H9 (cell line): ENCODE results near the gene AMH. TPM values are rescaled to one million over a fixed set of nuclear protein-coding genes. Genes with fewer than 3 reads are reported as not detected.
A peak's percentile ranks its signal among the peaks of the same experiment; 100 is the strongest.

ENCODE experiments used
- DNase-seq: peaks from one replicate; pipeline ENCODE4 v3.0.0-alpha.2; 2017
- H2AFZ ChIP-seq: one replicate; pipeline ENCODE4 v1.6.1; 2013; ENCODE audit warnings: mild to moderate bottlenecking, low read length, control low read depth, moderate library complexity
- H2AK5ac ChIP-seq: 2 replicates; pipeline ENCODE4 v1.6.1; 2013; ENCODE audit warnings: low read length, control low read depth, mixed read lengths; ENCODE audit not compliant: insufficient read length
- H2BK120ac ChIP-seq: one replicate; pipeline ENCODE4 v1.6.1; 2013; ENCODE audit warnings: low read depth, mild to moderate bottlenecking, low read length, control low read depth, inconsistent platforms; ENCODE audit not compliant: poor library complexity, severe bottlenecking
- H2BK12ac ChIP-seq: 2 replicates; pipeline ENCODE4 v1.6.1; 2013; ENCODE audit warnings: low read length, control low read depth, mixed read lengths, low read depth; ENCODE audit not compliant: insufficient read length
- H2BK15ac ChIP-seq: 2 replicates; pipeline ENCODE4 v1.6.1; 2013; ENCODE audit warnings: low read depth, low read length, control low read depth
- H2BK20ac ChIP-seq: one replicate; pipeline ENCODE4 v1.6.1; 2013; ENCODE audit warnings: low read depth, mild to moderate bottlenecking, low read length, control low read depth, inconsistent platforms; ENCODE audit not compliant: poor library complexity, severe bottlenecking
- H2BK5ac ChIP-seq: 2 replicates; pipeline ENCODE4 v1.6.1; 2013; ENCODE audit warnings: low read length, control low read depth, mixed read lengths; ENCODE audit not compliant: insufficient read length
- H3K14ac ChIP-seq: 2 replicates; pipeline ENCODE4 v1.6.1; 2013; ENCODE audit warnings: low read length, control low read depth; ENCODE audit not compliant: insufficient read depth
- H3K18ac ChIP-seq: 2 replicates; pipeline ENCODE4 v1.6.1; 2013; ENCODE audit warnings: low read depth, mild to moderate bottlenecking, mixed read lengths, low read length, control low read depth; ENCODE audit not compliant: insufficient read length
- H3K23ac ChIP-seq: 2 replicates; pipeline ENCODE4 v1.6.1; 2013; ENCODE audit warnings: low read length, control low read depth, mixed read lengths, low read depth; ENCODE audit not compliant: insufficient read length
- H3K23me2 ChIP-seq: 2 replicates; pipeline ENCODE4 v1.6.1; 2013; ENCODE audit warnings: low read depth, mild to moderate bottlenecking, mixed read lengths, low read length, control low read depth; ENCODE audit not compliant: insufficient read length, poor library complexity, severe bottlenecking
- H3K27ac ChIP-seq: 2 replicates; pipeline ENCODE4 v1.5.1; 2013; ENCODE audit warnings: low read length, control low read depth, mixed read lengths, low read depth; ENCODE audit not compliant: insufficient read length
- H3K27me3 ChIP-seq: 2 replicates; pipeline ENCODE4 v1.6.1; 2013; ENCODE audit warnings: low read length, control low read depth, inconsistent platforms; ENCODE audit not compliant: insufficient read depth
- H3K4ac ChIP-seq: 2 replicates; pipeline ENCODE4 v1.6.1; 2013; ENCODE audit warnings: low read depth, mild to moderate bottlenecking, control low read depth, inconsistent platforms, low read length, moderate library complexity
- H3K4me1 ChIP-seq: 2 replicates; pipeline ENCODE4 v1.6.1; 2013; ENCODE audit warnings: low read length, control low read depth, inconsistent platforms; ENCODE audit not compliant: insufficient read depth
- H3K4me2 ChIP-seq: 2 replicates; pipeline ENCODE4 v1.6.1; 2013; ENCODE audit warnings: low read length, control low read depth, mixed read lengths; ENCODE audit not compliant: insufficient read length, insufficient read depth
- H3K56ac ChIP-seq: 2 replicates; pipeline ENCODE4 v1.6.1; 2013; ENCODE audit warnings: low read depth, mild to moderate bottlenecking, mixed read lengths, low read length, control low read depth; ENCODE audit not compliant: insufficient read length
- H3K79me1 ChIP-seq: 2 replicates; pipeline ENCODE4 v1.6.1; 2013; ENCODE audit warnings: low read depth, mild to moderate bottlenecking, moderate library complexity, low read length, control low read depth, inconsistent platforms; ENCODE audit not compliant: insufficient read depth, poor library complexity, severe bottlenecking
- H3K79me2 ChIP-seq: 2 replicates; pipeline ENCODE4 v1.6.1; 2013; ENCODE audit warnings: low read length, control low read depth, inconsistent platforms; ENCODE audit not compliant: insufficient read depth
- H3K9ac ChIP-seq: 2 replicates; pipeline ENCODE4 v1.6.1; 2013; ENCODE audit warnings: low read length, control low read depth, mixed read lengths; ENCODE audit not compliant: insufficient read length; ENCODE audit errors: extremely low read depth
- H3K9me3 ChIP-seq: one replicate; pipeline ENCODE4 v1.6.1; 2013; ENCODE audit warnings: low read depth, low read length, inconsistent platforms; ENCODE audit not compliant: control insufficient read depth
- H3T11ph ChIP-seq: one replicate; pipeline ENCODE4 v1.6.1; 2013; ENCODE audit warnings: mild to moderate bottlenecking, low read length, control low read depth, inconsistent platforms
- H4K20me1 ChIP-seq: one replicate; pipeline ENCODE4 v1.6.1; 2013; ENCODE audit not compliant: control insufficient read depth, insufficient read length, insufficient read depth
- H4K5ac ChIP-seq: 2 replicates; pipeline ENCODE4 v1.6.1; 2013; ENCODE audit warnings: low read depth, mild to moderate bottlenecking, mixed read lengths, low read length, control low read depth; ENCODE audit not compliant: insufficient read length
- H4K8ac ChIP-seq: replicated peaks from 2 replicates; pipeline ENCODE4 v1.6.1; 2013; ENCODE audit warnings: low read length, control low read depth, mixed read lengths, low read depth; ENCODE audit not compliant: insufficient read length
- H4K91ac ChIP-seq: 2 replicates; pipeline ENCODE4 v1.6.1; 2013; ENCODE audit warnings: low read depth, mild to moderate bottlenecking, moderate library complexity, mixed read lengths, low read length, control low read depth; ENCODE audit not compliant: insufficient read length
- H3K27ac Mint-ChIP-seq, 3 experiments: 2 replicates in 2 of 3; 3 replicates in 1 of 3; pipeline ENCODE4 v1.8.0; 2020 to 2021; ENCODE audit warnings: mixed read lengths in 3 of 3, mild to moderate bottlenecking in 1 of 3, moderate library complexity in 1 of 3
- H3K27me3 Mint-ChIP-seq: 2 replicates; pipeline ENCODE4 v1.8.0; 2021; ENCODE audit warnings: low read depth, mild to moderate bottlenecking, moderate library complexity, mixed read lengths
- H3K36me3 Mint-ChIP-seq, 3 experiments: 2 replicates in 2 of 3; 3 replicates in 1 of 3; pipeline ENCODE4 v1.8.0; 2020 to 2021; ENCODE audit warnings: low read depth in 3 of 3, mixed read lengths in 3 of 3; ENCODE audit not compliant: insufficient read depth in 1 of 3
- H3K4me1 Mint-ChIP-seq, 2 experiments: 2 replicates each; pipeline ENCODE4 v1.8.0; 2020; ENCODE audit warnings: mixed read lengths in 2 of 2
- H3K4me3 Mint-ChIP-seq, 2 experiments: 2 replicates in 1 of 2; 3 replicates in 1 of 2; pipeline ENCODE4 v1.8.0; 2020 to 2021; ENCODE audit warnings: mild to moderate bottlenecking in 2 of 2, mixed read lengths in 2 of 2, moderate library complexity in 1 of 2
- H3K9me3 Mint-ChIP-seq, 2 experiments: 2 replicates in 1 of 2; 3 replicates in 1 of 2; pipeline ENCODE4 v1.8.0; 2020; ENCODE audit warnings: mild to moderate bottlenecking in 2 of 2, mixed read lengths in 2 of 2, moderate library complexity in 1 of 2
- CTCF ChIP-seq: fragments of 200-600 bp; sonication (generic); conservative IDR thresholded peaks from 3 replicates; pipeline ENCODE4 v1.8.0; 2021; ENCODE audit warnings: antibody characterized with exemption, mild to moderate bottlenecking
- WGBS: extraction: QIAGEN DNeasy Blood & Tissue Kit; methylation state at CpG from one replicate; pipeline ENCODE4 v1.1.7; 2013; ENCODE audit warnings: missing lambda C conversion rate, low lambda C conversion rate, mixed read lengths; ENCODE audit not compliant: insufficient read length; ENCODE audit errors: extremely low coverage; 5-methylcytosine and 5-hydroxymethylcytosine counted together
- total RNA-seq: library from RNA; stranded (reverse); gene quantifications from 2 replicates; pipeline ENCODE4 v1.2.1, GENCODE V29; 2021

The AMH gene
- total RNA-seq, 1 experiment from 2014 or later = 70.7 TPM

GRCh38 chr19:2242092-2242537 is 7.0 kb upstream of the AMH start:
- Histone ChIP-seq H4K20me1 (peaks cover 2% of the 10 kb centered on the region), H2BK5ac (no peak overlapping the region)
- H3K4me1 Mint-ChIP-seq = peaks cover 37 to 38% of the 10 kb centered on the region in 2 experiments

More at GRCh38 chr19:2242092-2242537, 7.0 kb upstream of the AMH start:
- Histone ChIP-seq H3K23ac (no peak overlapping the region), H3K9ac (no peak overlapping the region), H2BK15ac (no peak overlapping the region), H3K4ac (no peak overlapping the region), H3K4me2 (no peak overlapping the region), H3K79me1 (peaks cover 13% of the 10 kb centered on the region), H3K79me2 (peaks cover 54% of the 10 kb centered on the region), H4K91ac (no peak overlapping the region), H3K23me2 (no peaks in the 10 kb centered on the region), H2AK5ac (no peak overlapping the region), H3K56ac (no peak overlapping the region), H2AFZ (no peak overlapping the region), H3K27me3 (no peaks in the 10 kb centered on the region), H4K8ac (no peak overlapping the region), H3K18ac (no peak overlapping the region), H3K14ac (no peak overlapping the region), H2BK12ac (no peak overlapping the region), H4K5ac (no peak overlapping the region), H3K4me1 (peaks cover 4% of the 10 kb centered on the region; the same call in 1 of the 2 replicates), H3K27ac (no peak overlapping the region), H2BK120ac (no peak overlapping the region), H2BK20ac (no peak overlapping the region), H3K9me3 (no peaks in the 10 kb centered on the region), H3T11ph (no peak overlapping the region)
- Mint-ChIP-seq H3K27ac (peak overlapping the region in 2 of 3 experiments; percentile 80 to 92; a peak in 4 of 7 replicates), H3K36me3 (peaks cover 26 to 71% (median 60%) of the 10 kb centered on the region in 3 experiments), H3K9me3 (peaks cover 0 to 3% of the 10 kb centered on the region in 2 experiments; a peak in 1 of 5 replicates), H3K4me3 (no peak overlapping the region), H3K27me3 (no peaks in the 10 kb centered on the region; the same call in 1 of the 2 replicates)
- no peak for DNase-seq
- TF ChIP-seq CTCF = no peak
- no CpG with 5 or more reads among the region's 12 CpGs for WGBS
